NCI-H1105 treated with DMSO at 0.1 percent for 48 hours (cell line): Measurements from ENCODE around the gene CABLES1.

Source experiments
- DNase-seq: peaks from one replicate; lab custom pipeline; 2025; lab: John Stamatoyannopoulos, UW

The CABLES1 gene

DNA sequence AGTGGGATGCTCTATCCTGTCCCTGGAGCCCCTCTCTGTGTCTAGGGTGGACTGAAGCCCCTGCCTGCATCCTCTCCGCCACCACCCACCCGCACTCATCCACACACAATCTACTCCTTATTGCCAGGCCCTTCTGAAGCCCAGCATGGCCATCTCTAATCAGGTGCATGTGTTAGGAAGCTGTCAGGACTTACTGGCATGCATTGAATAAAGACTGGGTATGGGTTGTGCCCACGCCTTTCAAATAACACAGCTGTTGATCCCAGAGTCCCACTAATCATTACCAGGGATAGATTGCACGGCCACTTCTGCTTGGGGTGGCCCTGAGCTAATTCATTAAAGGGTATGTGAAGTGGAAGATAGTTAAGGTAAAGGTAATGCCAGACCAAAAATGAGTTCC is 88.4 kb downstream of the CABLES1 start:
- DNase-seq, result no peak

GRCh38 chr18:23225503-23225902 is 90.2 kb downstream of the CABLES1 start:
- DNase-seq, result no peak

GRCh38 chr18:23226391-23226790 is 91.1 kb downstream of the CABLES1 start:
- DNase-seq, result no peak

- no peak for DNase-seq
Measured at GRCh38 chr18:23226930-23227725, 91.8 kb downstream of the CABLES1 start.

GRCh38 chr18:23227726-23228070 is 92.4 kb downstream of the CABLES1 start:
- DNase-seq, result peak; percentile 89

DNA sequence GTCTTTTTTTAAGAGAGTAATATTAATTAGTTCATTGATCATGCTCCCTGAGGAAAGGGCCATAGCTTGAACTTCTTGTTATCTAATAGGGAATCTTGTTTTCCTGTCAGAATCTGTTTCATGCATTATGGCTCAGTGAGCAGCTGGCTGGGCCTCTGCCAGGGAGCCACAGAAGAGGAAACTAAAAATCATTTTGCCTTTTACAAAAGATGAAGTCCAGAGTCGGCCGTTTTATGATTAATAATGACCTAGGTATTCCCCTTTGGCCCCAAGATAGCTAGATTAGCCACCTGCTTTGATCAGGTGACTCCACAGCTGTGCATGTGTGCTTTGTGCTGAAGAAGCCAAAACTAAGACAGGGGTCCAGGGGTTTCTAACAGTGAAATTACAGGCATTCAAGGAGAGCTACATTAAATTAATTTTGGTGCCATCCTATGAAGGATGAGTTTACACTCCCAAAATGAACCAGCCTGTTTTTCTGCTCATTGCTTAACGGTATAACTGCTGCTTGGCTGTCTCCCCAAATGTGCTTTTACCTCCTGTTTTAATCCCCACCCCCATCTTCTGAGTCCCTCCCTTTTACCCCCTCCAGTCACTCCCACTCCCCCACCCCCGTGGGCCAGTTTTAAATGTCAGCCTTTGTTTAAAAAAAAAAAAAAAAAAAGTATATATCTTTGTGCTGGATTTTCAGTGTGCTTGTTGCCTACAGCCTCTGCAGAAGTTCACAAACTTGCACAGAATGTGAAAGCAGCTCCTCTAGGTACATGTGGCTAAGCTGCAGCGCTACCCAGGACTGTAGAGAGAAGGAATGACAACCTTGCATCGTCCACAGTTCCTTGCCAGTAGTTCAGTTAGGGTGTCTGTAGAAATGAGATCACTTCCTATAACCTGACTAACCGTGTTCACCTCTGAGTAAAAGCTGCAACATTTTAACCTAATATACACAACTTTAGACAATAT is 93.1 kb downstream of the CABLES1 start:
- peak; percentile 85 for DNase-seq

- no peak for DNase-seq
Measured at GRCh38 chr18:23229472-23229871, 94.2 kb downstream of the CABLES1 start.

- no peak for DNase-seq
Measured at GRCh38 chr18:23230686-23231085, 95.4 kb downstream of the CABLES1 start.

DNA sequence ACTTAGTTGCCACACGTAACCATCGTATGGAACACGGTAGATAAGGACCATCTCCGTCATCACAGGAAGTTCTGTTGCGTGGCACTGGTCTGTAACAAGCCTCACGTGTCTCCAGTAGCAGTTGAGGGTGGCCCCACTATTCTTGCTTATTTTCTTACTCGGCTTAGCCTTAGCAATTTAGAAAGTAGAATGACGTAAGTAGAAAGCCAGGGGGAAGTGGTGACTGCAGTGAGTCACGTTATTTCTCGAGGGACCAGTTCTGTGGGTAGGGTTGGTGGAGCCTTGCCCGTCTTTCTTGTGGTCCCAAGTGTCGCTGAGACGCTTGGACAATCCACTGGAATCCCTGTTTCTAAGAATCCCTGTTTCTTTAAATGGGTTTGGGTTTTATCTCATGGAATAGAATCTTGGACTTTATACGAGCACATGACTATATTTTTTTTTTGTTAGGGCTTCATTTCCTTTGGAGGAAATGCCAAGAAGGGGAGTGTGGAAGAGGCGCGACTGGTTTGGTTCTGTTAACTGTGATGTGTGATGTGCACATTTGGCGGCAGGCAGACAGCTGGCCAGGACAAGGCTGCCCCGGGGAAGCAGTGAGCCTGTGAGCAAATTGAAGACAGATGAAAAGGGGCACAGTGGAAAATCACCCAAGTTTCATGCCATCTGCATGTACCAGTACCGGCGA is 96.2 kb downstream of the CABLES1 start:
- no peak for DNase-seq

DNA sequence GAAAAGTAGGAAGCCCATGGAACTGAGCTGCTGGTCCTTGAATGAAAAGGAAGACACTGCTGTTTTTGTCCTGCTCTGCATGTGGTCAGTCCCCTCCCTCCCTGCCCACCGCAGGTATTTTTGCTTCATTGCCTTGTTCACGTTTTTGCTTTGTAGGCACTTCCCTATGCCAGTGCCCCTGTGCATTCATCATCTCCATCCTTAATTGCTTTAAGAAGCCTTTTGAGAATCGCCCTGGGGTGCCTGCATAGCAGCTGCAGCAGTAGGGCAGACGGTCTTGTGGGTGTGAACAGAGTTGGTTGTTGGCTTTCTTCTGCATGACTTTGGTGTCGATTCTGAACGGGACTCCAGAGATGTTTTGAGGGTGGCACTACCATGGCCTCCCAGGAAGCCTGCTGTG is 97.0 kb downstream of the CABLES1 start:
- no peak for DNase-seq

- DNase-seq, result no peak
Measured at GRCh38 chr18:23234619-23235018, 99.3 kb downstream of the CABLES1 start.

DNA sequence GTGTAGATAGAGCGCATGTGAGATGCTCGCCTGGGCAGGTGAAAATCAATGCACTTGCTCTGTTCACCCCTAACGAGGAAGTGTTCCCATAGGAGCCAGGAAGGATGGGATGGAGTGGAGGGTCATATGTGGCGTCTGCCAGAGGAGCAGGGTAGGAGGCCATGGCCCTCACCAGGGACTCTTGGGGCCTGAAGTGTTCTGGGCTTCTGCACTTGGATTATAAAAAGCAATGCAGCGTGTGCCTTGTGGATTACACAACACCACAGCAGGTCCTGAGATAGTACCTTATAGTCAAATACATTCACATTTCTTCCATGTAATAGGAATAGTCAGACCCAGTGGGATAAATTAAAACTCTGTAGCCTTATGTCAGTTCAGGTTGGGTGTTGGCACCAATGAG is 100.1 kb downstream of the CABLES1 start:
- DNase-seq, result no peak

- no peak for DNase-seq
Measured at GRCh38 chr18:23235860-23236259, 100.6 kb downstream of the CABLES1 start.

- no peak for DNase-seq
Measured at GRCh38 chr18:23236876-23237468, 101.7 kb downstream of the CABLES1 start.

- DNase-seq, result no peak
Measured at GRCh38 chr18:23237524-23238151, 102.4 kb downstream of the CABLES1 start.

DNA sequence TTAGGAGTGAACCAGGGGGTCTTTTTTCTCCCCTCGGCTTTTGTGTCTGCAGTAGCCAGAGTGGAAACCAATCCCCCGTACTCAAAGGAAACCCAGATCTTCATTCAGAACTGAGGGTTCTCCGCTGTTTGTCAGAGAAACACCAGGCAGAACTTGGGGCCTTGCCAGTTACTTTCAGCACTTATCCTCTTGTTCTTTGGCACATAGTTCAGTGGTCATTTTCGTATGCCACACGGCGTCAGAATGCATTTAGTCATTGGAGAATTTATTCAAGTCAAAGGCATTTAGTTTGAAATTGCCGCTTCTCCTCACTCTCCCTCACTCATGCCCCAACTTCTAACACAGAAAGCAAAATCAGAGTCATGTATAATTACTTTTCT is 102.9 kb downstream of the CABLES1 start:
- DNase-seq, result no peak

DNA sequence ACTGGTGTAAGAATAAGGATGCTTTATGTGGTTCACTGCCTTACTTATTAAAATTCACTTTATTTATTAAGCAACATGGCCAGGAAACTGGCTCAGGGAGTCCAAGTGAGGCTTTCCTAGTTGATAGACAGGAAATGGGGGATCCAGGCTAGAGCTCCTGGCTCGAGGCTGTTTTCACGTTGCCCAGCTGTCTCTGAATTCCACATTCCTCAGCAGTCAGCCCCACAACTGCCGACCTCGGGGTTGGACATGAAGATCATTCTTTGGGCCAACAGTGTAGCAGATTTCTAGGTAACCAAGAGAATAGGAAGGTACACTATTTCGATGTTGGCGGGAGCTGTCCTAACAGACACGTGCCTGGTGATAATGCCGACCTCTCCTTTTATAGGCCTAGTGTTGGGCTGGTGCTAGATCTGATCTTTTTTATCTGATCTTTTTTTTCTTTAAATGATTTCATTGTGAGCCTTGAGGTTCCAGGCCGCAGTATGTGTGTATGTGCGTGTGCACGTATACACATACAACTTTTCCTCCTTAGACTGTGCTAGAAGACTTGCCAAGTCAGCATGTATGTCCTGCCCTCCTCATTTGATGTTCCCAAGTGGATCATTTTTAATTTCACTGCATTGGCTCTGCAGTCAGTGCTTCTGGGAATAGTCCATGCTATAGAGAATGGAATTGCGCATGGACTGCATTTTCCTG is 103.5 kb downstream of the CABLES1 start:
- DNase-seq, result no peak

- DNase-seq, result no peak
Measured at GRCh38 chr18:23239350-23239692, 104.0 kb downstream of the CABLES1 start.

GRCh38 chr18:23239885-23240608 is 104.8 kb downstream of the CABLES1 start:
- DNase-seq, result no peak

- DNase-seq, result no peak
Measured at GRCh38 chr18:23240609-23240930, 105.3 kb downstream of the CABLES1 start.
